ENCODE results near the gene F2RL3.

DNA sequence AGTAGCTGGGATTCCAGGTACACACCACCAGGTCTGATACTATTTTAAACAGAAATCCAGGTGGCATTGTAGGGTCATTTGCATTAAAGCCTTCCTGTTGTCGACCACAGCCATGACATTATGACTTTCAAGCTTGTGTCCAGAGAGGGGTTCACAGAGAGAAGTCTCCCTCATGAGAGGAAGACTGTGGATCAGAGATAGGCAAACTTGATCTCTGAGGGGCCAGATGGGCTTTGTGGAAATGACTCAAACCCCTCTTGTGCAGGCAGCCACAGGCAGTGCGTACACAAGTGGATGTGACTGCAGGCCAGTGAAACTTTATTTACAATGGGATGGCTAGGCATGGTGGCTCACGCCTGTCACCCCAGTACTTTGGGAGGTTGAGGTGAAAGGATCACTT is 27.8 kb upstream of the F2RL3 start:
- TF ChIP-seq, protein P1, sequence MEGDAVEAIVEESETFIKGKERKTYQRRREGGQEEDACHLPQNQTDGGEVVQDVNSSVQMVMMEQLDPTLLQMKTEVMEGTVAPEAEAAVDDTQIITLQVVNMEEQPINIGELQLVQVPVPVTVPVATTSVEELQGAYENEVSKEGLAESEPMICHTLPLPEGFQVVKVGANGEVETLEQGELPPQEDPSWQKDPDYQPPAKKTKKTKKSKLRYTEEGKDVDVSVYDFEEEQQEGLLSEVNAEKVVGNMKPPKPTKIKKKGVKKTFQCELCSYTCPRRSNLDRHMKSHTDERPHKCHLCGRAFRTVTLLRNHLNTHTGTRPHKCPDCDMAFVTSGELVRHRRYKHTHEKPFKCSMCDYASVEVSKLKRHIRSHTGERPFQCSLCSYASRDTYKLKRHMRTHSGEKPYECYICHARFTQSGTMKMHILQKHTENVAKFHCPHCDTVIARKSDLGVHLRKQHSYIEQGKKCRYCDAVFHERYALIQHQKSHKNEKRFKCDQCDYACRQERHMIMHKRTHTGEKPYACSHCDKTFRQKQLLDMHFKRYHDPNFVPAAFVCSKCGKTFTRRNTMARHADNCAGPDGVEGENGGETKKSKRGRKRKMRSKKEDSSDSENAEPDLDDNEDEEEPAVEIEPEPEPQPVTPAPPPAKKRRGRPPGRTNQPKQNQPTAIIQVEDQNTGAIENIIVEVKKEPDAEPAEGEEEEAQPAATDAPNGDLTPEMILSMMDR (IDR thresholded peaks at IDR 0.05) = no peak
- no peak for TF ChIP-seq POLR2A (IDR thresholded peaks at IDR 0.05)
